K562 (cell line): Measurements from ENCODE around the gene NDUFV2. TPM values are rescaled to one million over a fixed set of nuclear protein-coding genes. Genes with fewer than 3 reads are reported as not detected.

Experiments used
- ARHGAP35 ChIP-seq: fragments of 450-650 bp; IDR thresholded peaks from 2 replicates; pipeline ENCODE4 v1.6.1; 2018; ENCODE audit not compliant: partially characterized antibody
- CREBBP ChIP-seq: IDR thresholded peaks from one replicate; pipeline ENCODE4 v1.6.1; 2012; ENCODE audit warnings: low read depth, mild to moderate bottlenecking, control low read depth, inconsistent platforms, low read length
- LARP7 ChIP-seq: fragments of 450-650 bp; IDR thresholded peaks from 2 replicates; pipeline ENCODE4 v1.6.1; 2016
- SMARCA5 ChIP-seq: fragments of 450-650 bp; IDR thresholded peaks from 2 replicates; pipeline ENCODE4 v1.6.1; 2016
- SP1 ChIP-seq: sonication (generic); formaldehyde crosslinking; IDR thresholded peaks from 2 replicates; pipeline ENCODE4 v1.8.1; 2022; ENCODE audit warnings: mild to moderate bottlenecking, missing genetic modification reagents
- SRSF7 ChIP-seq: fragments of 200-400 bp; formaldehyde crosslinking; optimal IDR thresholded peaks from 2 replicates; pipeline ENCODE3; 2017; ENCODE audit warnings: mild to moderate bottlenecking, low read depth, low read length
- XRCC4 ChIP-seq: IDR thresholded peaks from one replicate; pipeline ENCODE4 v1.6.1; 2011; ENCODE audit not compliant: insufficient read depth, insufficient read length; ENCODE audit errors: extremely low read depth
- ZNF121 ChIP-seq: sonication (generic); formaldehyde crosslinking; conservative IDR thresholded peaks from 2 replicates; pipeline ENCODE4 v1.8.0; 2022; ENCODE audit warnings: missing genetic modification reagents
- polyA plus RNA-seq, 8 experiments: library from polyadenylated mRNA; depleted of rRNA in 4 of 8; stranded (reverse) in 5 of 8; unstranded in 3 of 8; fragments of >200 nt; fragmentation: Nextera tagmentation in 2 of 8; fragmentation: Illumina TruSeq in 1 of 8; extraction: Ambion mirVana in 2 of 8; extraction: Trizol in 1 of 8; gene quantifications; 2 replicates each; pipeline versions ENCODE4 v1.2.1 to v1.2.3, GENCODE V29; 2011 to 2014; ENCODE audit warnings: inconsistent platforms in 1 of 8, missing spikeins in 1 of 8
- total RNA-seq, 7 experiments: library from RNA; depleted of rRNA in 6 of 7; stranded (reverse); fragments of >200 nt in 6 of 7; fragmentation: Illumina TruSeq in 2 of 7; extraction: Trizol in 2 of 7; gene quantifications; 2 replicates each; pipeline versions ENCODE4 v1.2.1 to v1.2.3, GENCODE V29; 2011 to 2021; ENCODE audit warnings: low replicate concordance in 1 of 7
- TF ChIP-seq, protein P1 (sequence below), 2 experiments: fragments of 200-800 bp in 1 of 2; sonication (Bioruptor generic) in 1 of 2; sonication (generic) in 1 of 2; formaldehyde crosslinking in 1 of 2; IDR thresholded peaks in 1 of 2; conservative IDR thresholded peaks in 1 of 2; 2 replicates each; pipeline versions ENCODE4 v1.5.0 to v1.6.1; 2016 to 2020; ENCODE audit warnings: missing compliant biosample characterization in 1 of 2, missing genetic modification characterization in 1 of 2, missing genetic modification reagents in 1 of 2

The NDUFV2 gene
- total and polyA plus RNA-seq, 9 of the 15 experiments (the other 6 are each of a cell fraction or from before 2014, with no cell fraction given), result 213 to 550 (median 384) TPM

DNA sequence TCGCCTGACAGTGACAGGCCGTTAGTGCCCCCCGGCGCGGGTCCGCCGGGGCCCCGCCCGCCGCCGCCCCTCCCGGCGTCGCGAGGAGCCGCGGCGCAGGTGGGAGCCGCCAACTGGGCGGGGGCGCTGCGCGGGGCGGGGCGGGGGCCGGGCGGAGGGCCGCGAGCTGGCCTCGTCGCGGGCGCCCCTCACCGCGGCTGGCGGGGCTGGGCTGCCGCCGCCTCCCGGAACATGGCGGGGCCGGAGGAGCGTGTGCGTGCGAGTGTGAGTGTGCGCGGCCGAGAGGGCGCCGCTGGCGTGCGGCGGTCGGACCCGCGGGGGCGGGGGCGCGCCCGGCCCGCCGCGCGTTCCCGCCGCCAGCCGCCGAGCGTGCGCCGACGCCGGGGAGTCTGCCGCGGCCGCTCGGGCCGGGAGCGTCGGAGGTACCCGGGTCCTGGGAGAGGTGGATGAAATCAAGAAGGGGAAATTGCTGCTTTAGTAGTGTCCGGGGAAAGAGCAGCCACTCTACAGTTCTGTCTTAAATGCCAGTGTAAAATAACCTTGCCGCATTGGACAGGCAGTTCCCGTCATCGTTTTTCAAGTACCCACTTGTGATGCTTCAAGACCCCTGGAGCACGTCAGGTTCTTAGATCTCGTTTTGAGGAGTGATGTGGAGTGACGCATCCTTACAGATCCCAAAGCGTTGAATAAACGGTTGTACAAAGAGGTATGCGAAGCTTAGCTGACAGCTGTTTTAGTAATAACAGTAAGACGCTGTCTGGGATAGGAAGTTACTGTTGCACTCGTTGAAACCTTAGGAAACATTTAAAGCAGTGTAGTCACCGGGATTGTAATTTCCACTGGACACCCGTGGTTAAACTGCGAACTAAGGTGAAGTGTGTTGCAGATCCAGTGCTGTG is 34.9 kb downstream of the NDUFV2 start (continued):
- TF ChIP-seq, protein P1, sequence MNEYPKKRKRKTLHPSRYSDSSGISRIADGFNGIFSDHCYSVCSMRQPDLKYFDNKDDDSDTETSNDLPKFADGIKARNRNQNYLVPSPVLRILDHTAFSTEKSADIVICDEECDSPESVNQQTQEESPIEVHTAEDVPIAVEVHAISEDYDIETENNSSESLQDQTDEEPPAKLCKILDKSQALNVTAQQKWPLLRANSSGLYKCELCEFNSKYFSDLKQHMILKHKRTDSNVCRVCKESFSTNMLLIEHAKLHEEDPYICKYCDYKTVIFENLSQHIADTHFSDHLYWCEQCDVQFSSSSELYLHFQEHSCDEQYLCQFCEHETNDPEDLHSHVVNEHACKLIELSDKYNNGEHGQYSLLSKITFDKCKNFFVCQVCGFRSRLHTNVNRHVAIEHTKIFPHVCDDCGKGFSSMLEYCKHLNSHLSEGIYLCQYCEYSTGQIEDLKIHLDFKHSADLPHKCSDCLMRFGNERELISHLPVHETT (CRISPR knock-in tag; conservative IDR thresholded peaks at IDR 0.05 in 1 of 2, IDR thresholded peaks at IDR 0.05 in 1 of 2), result no peak; a peak in 2 of 4 replicates
- TF ChIP-seq SRSF7, result no peak
- TF ChIP-seq CREBBP, result no peak
- TF ChIP-seq LARP7, result no peak
- no peak for TF ChIP-seq XRCC4
- TF ChIP-seq ARHGAP35, result no peak
- no peak for TF ChIP-seq ZNF121 (CRISPR knock-in tag)
- TF ChIP-seq SMARCA5, result no peak
- TF ChIP-seq SP1 (CRISPR knock-in tag), result no peak
